Measurements from ENCODE around the gene ITPK1. TPM values are rescaled to one million over a fixed set of nuclear protein-coding genes. Genes with fewer than 3 reads are reported as not detected.

Gene ITPK1
- total RNA-seq, 2 experiments from 2014 or later: 87.0 to 87.4 TPM

DNA sequence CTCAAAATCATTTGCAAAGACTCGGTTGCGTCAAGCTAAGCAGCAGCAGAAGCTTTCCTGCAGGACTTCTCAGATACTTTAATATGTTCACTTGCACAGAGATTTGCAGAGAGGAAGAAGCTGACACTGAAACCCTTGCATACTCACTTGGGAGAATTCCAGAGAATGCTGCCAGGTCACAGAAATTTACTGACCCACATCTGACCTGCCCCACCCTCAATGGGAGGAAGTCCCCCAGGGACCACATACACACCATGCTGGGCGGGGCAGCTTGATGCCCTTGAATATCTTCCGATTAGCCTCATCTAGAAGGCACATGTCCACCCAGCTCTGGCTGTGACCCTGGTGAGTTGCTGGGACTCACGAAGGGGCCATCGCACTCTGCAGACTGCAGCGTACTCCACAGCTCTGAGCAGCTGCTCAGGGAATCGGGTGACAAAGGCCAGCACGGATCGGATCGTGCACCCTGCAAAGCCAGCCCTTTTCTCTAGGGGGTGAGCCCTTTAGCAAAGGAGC lies 83.2 kb downstream of the ITPK1 start:
- no peaks in the 10 kb centered on the region for H3K9me3 Mint-ChIP-seq
- no peak overlapping the region for H3K4me3 Mint-ChIP-seq
- peaks cover 39% of the 10 kb centered on the region for H3K4me1 Mint-ChIP-seq
- H3K27me3 Mint-ChIP-seq: no peaks in the 10 kb centered on the region
- no peak overlapping the region for H3K27ac Mint-ChIP-seq
- no peaks in the 10 kb centered on the region for H3K36me3 Mint-ChIP-seq
- DNase-seq: no peak

DNA sequence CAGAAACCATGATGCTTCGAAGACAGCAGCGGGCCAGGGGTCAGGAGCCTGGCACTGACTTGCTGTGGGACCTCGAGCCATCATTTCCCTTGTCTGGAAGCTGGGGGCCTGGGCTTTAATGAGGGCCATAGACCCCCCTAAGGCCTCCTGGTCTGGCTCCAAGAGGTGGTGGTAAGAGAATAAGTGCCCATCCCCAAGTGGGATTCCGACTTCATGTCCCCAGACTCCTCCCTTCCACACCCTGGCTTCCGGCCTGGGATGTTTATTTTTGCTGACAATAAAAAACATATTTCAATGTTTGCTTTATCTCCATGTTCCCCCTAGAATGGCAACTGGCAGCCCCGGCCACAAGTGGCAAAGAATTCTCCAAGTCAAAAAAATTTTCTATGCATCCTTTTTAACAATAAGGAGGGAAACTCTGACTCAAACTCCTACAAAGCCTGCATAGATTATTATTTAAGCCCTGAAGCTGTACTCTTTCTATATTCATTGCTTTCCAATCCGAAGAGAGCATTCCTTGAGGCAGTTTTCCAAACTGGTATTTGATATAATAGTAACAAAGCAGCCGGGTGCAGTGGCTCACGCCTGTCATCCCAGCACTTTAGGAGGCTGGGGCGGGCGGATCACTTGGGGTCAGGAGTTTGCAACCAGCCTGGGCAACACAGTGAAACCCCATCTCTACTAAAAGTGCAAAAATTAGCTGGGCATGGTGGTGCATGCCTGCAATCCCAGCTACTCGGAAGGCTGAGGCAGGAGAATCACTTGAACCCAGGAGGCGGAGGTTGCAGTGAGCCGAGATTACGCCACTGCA lies 84.0 kb downstream of the ITPK1 start:
- Mint-ChIP-seq H3K4me3 (no peak overlapping the region), H3K4me1 (peaks cover 35% of the 10 kb centered on the region), H3K9me3 (no peaks in the 10 kb centered on the region), H3K36me3 (no peaks in the 10 kb centered on the region), H3K27ac (no peak overlapping the region), H3K27me3 (no peaks in the 10 kb centered on the region)
- DNase-seq: no peak

DNA sequence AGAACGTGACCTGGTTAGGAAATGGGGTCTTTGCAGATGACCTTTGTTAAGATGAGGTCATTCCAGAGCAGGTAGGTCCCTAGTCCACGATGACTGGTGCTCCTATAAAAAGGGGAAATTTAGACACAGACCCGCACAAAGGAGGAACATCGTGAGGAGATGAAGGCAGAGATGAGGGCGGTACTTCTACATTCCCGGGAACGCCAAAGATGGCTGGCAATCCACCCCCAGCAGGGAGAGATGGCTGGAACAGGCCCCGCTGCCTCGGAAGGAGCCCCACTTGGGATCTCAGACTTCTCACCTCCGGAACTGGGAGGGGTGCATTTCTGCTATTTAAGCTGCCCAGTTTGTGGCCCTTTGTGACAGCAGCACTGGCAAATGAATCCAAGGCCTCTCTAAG lies 85.0 kb downstream of the ITPK1 start:
- no peak for DNase-seq
- no peak overlapping the region for H3K27ac Mint-ChIP-seq
- H3K27me3 Mint-ChIP-seq: no peaks in the 10 kb centered on the region
- peaks cover 36% of the 10 kb centered on the region for H3K4me1 Mint-ChIP-seq
- no peaks in the 10 kb centered on the region for H3K36me3 Mint-ChIP-seq
- H3K4me3 Mint-ChIP-seq: no peak overlapping the region
- H3K9me3 Mint-ChIP-seq: no peaks in the 10 kb centered on the region

DNA sequence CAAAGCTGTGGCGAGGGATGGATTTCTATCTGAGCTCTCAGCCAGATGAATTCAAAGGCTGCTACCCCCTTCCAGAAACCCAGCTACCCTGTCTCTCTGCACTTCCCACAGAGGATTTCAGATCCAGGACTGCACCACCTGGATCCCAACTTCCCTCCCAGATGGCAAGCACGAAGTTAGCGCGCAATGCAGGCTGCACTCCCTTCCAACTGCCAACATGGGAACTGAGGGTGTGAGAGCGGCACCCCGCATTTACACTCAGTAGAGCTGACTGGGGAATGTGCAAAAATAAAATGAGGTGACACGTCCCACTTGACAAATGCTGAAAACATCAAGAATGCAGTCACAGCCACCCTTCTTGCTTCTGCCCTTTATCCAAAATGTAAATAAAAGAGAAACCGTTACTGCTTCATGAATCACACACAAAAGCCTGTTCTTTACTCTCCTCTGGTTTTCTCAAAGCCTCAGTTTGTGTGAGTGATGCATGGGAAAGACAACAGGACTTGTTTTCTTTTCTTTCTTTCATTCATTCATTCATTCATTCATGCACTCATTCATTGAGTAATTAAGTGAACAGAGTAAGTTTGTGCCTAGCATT lies 85.7 kb downstream of the ITPK1 start:
- Mint-ChIP-seq H3K36me3 (no peaks in the 10 kb centered on the region), H3K4me3 (no peak overlapping the region), H3K4me1 (peaks cover 39% of the 10 kb centered on the region), H3K27ac (no peak overlapping the region), H3K27me3 (no peaks in the 10 kb centered on the region), H3K9me3 (no peaks in the 10 kb centered on the region)
- no peak for DNase-seq

DNA sequence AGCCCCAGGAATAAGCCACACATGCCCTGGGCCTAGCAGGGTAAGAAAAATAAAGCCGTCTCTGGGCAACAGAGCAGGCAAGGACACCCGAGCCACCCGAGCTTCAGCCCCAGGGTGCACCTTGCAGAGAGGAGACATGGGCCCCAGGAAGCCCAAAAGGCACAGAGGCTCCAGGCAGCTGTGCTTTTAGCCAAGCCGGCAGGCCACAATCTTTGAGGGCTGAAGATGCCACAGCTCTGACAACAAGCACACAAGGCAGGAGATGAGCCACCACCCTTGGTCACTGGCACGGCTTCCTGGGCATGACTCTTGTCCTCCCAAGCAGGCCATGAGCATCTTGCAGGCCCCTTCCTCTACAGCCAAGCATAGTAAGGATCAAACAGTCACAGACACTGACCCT lies 86.3 kb downstream of the ITPK1 start:
- Mint-ChIP-seq H3K4me3 (no peak overlapping the region), H3K27ac (no peak overlapping the region), H3K36me3 (no peaks in the 10 kb centered on the region), H3K9me3 (no peaks in the 10 kb centered on the region), H3K27me3 (no peaks in the 10 kb centered on the region), H3K4me1 (peaks cover 40% of the 10 kb centered on the region)
- no peak for DNase-seq

DNA sequence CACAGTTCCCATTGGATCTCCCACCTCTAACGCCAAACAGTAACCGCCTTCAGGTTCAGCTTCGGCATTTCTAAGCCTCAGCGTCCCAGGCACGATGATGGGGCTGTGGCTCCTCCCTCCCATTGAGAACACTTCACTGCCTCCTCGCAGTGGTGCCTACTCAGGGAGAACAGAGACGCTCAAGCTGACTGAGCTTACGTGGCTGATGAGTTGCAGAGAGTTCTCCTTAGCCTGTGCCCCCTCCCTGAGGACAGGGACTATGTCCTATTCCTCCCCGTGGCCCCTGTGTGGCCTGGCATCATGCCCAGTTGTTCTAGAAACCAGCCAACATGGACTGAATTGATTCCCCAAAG lies 87.0 kb downstream of the ITPK1 start:
- no peak for DNase-seq
- no peaks in the 10 kb centered on the region for H3K27me3 Mint-ChIP-seq
- peaks cover 37% of the 10 kb centered on the region for H3K4me1 Mint-ChIP-seq
- H3K9me3 Mint-ChIP-seq: no peaks in the 10 kb centered on the region
- H3K4me3 Mint-ChIP-seq: no peak overlapping the region
- no peak overlapping the region for H3K27ac Mint-ChIP-seq
- no peaks in the 10 kb centered on the region for H3K36me3 Mint-ChIP-seq

DNA sequence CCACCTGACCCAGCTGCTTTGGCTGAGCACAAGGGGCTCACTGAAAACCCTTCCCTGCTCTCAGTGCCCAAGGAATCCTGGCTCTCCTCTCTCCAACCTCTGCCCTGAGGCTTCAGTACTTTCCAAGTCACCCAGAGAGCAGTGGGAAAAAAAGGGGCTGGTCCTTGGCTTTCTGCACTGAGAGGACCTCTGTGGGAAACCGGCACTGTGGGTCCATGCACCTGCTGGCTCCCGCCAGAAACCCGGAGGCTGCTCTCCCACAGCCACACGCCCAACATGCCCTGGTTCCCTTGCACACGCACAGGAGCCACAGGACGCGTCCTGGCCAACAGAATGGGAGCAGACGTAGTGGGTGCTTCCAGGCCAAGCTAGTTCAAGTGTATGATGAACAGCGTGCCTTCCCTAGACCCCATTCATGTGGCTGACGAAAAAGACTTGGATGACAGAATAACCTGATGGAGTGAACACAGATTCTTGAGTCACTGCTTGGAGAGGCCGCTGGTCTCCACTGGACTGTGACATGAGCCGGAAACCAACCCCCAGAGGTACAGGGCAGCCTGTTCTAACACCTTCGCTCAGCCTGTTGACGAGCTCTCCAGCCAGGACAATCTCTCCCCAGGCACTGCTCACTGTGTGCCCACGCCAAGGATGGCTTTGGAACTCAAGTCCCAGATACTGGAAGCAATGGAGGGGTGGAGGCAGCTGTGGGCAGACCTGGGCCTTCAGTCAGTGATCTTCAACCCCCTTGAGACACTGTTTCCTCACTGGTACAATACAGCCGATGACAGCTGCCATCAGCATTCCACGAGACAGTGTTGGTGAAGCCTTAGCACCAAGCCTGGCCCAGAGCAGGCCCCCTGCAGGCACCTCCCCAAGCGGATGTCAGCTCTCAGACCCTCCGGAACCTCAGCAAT lies 87.7 kb downstream of the ITPK1 start:
- no peak overlapping the region for H3K4me3 Mint-ChIP-seq
- no peak for DNase-seq
- no peaks in the 10 kb centered on the region for H3K27me3 Mint-ChIP-seq
- H3K27ac Mint-ChIP-seq: no peak overlapping the region
- peaks cover 37% of the 10 kb centered on the region for H3K4me1 Mint-ChIP-seq
- no peaks in the 10 kb centered on the region for H3K9me3 Mint-ChIP-seq
- H3K36me3 Mint-ChIP-seq: peaks cover 3% of the 10 kb centered on the region

DNA sequence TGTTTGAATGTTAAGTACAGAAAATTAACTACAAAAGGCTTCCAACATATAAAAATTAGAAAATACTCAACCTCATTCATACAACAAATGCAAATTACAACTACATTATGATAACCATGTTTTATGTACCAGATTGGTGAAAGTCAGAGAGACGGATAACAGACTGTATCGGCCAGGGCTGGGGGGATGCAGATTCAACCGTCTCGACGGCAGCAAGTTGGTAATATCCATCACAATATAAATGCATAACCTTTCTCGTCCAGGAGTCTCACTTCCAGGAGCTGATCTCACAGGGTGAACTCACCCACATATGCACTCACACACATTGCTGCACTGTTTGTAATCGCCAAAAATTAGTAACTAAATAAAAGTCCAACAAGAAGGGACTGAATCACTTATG lies 89.4 kb downstream of the ITPK1 start:
- Mint-ChIP-seq H3K36me3 (peaks cover 9% of the 10 kb centered on the region), H3K4me3 (no peak overlapping the region), H3K27ac (no peak overlapping the region), H3K27me3 (no peaks in the 10 kb centered on the region), H3K4me1 (peaks cover 35% of the 10 kb centered on the region), H3K9me3 (no peaks in the 10 kb centered on the region)
- DNase-seq: no peak

DNA sequence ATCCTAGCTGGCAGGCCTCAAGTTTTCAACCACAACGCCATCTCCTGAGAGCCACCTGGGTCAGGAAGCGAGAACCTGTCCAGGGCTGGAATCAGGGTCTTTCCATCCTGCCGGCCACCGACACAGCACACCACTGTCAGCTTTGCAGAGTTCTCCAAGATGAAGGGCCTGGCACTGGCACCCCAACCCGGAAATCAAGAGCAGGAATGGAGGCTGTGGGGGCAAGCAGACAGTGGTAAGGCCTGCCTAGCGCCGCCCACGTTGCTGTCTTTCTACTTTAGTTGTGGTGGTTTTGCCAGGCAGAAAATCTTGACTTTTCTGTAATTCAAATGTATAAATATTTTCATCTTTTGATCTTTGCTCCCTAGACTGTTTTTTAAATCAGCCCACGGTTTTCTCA lies 90.7 kb downstream of the ITPK1 start:
- no peak for DNase-seq
- no peaks in the 10 kb centered on the region for H3K9me3 Mint-ChIP-seq
- H3K36me3 Mint-ChIP-seq: peaks cover 9% of the 10 kb centered on the region
- no peak overlapping the region for H3K4me3 Mint-ChIP-seq
- H3K27me3 Mint-ChIP-seq: no peaks in the 10 kb centered on the region
- H3K4me1 Mint-ChIP-seq: peaks cover 29% of the 10 kb centered on the region
- H3K27ac Mint-ChIP-seq: peak overlapping the region; percentile 84

DNA sequence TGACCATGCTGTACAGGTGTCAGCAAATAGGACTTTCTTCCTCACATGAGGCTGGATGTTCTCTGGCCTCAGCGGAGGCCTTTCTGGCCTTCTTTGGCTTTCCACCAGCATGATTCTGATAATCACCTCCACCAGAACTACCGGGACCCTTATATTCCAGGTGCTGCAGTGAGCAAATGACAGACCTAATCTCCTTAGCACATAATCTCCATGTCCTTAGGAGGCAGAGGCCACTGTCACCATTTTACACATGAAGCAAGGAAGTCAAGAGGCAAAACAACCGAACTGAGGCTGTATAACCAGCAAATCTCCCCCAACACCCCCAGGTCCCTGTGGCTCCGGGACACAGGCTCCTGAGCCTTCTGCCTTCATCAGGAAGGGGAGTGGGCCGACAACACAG lies 91.2 kb downstream of the ITPK1 start:
- peaks cover 29% of the 10 kb centered on the region for H3K4me1 Mint-ChIP-seq
- H3K4me3 Mint-ChIP-seq: no peak overlapping the region
- H3K27ac Mint-ChIP-seq: peak overlapping the region; percentile 84
- H3K27me3 Mint-ChIP-seq: no peaks in the 10 kb centered on the region
- H3K36me3 Mint-ChIP-seq: peaks cover 9% of the 10 kb centered on the region
- DNase-seq: no peak
- no peaks in the 10 kb centered on the region for H3K9me3 Mint-ChIP-seq

DNA sequence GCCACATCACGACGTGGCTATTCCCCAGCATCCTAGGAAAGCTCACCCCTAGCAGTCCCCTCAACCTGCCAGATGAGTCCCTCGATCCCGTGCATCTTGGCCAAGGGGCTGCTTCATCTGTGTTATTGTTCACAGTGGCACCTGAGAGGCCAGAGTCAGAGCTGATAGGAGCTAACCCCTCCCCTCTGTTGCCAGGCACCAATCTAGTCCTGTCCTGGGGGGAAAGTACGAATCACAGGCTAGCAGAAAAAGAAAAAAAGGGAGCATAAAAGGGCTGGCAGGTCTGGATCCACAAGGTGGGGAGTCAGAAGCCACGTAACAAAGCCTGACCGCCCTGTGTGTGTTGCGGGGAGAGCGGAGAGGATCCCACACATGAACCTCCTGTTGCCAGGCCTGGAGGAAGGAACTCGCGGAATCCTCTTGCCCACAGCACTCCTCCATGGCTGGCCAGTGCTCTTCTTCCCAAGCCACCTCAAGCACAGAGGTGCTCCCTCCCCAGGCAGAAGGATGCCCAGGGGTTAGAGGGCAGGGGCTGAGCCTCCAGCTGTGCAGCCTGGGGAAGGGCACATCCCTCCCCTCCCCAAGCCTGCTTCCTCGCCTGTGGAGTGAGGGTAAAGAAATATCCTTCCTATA lies 91.8 kb downstream of the ITPK1 start:
- Mint-ChIP-seq H3K27me3 (no peaks in the 10 kb centered on the region), H3K27ac (no peak overlapping the region), H3K4me1 (peaks cover 29% of the 10 kb centered on the region), H3K9me3 (no peaks in the 10 kb centered on the region), H3K36me3 (peaks cover 9% of the 10 kb centered on the region), H3K4me3 (no peak overlapping the region)
- DNase-seq: no peak

DNA sequence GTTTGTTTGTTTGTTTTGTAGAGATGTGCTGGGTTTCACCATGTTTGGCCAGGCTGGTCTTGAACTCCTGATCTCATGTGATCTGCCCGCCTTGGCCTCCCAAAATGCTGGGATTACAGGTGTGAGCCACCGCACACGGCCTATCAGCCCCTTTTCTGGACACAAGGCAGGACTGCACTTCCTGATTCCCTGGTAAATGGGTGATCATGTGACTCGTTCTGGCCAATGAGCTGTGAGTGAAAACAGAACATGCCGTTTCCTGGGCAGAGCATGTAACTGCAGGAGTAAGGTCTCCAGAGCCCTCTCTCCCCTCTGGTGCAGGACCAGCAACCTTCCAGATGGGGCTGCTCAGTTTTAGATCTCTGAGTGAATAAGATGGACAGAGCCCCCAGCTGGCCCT lies 92.7 kb downstream of the ITPK1 start:
- H3K4me3 Mint-ChIP-seq: no peak overlapping the region
- H3K27me3 Mint-ChIP-seq: no peaks in the 10 kb centered on the region
- no peak overlapping the region for H3K27ac Mint-ChIP-seq
- H3K9me3 Mint-ChIP-seq: no peaks in the 10 kb centered on the region
- no peak for DNase-seq
- H3K4me1 Mint-ChIP-seq: peaks cover 34% of the 10 kb centered on the region
- H3K36me3 Mint-ChIP-seq: peaks cover 9% of the 10 kb centered on the region

DNA sequence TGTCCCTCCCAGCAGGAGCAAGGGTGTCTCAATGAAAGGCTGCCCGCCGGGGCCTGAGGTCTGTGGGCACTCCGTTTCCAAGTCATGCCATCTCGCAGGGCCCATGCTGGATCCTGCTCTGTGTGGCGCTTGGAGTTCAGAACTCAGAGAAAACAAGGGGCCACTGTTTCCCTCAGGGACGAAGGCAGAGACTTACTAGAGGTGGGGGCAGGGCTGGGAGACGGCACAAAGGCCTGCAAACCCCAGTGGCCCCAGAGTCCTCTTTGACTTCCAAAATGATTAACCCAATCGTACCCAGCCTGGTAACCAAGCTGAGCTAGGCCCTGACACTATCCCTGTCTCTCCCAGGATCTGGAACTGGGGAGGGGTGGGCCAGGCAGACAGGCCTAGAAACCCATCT lies 95.8 kb downstream of the ITPK1 start:
- no peak overlapping the region for H3K4me3 Mint-ChIP-seq
- H3K27ac Mint-ChIP-seq: no peak overlapping the region
- DNase-seq: no peak
- H3K4me1 Mint-ChIP-seq: peaks cover 24% of the 10 kb centered on the region
- no peaks in the 10 kb centered on the region for H3K9me3 Mint-ChIP-seq
- H3K27me3 Mint-ChIP-seq: no peaks in the 10 kb centered on the region
- peaks cover 9% of the 10 kb centered on the region for H3K36me3 Mint-ChIP-seq

DNA sequence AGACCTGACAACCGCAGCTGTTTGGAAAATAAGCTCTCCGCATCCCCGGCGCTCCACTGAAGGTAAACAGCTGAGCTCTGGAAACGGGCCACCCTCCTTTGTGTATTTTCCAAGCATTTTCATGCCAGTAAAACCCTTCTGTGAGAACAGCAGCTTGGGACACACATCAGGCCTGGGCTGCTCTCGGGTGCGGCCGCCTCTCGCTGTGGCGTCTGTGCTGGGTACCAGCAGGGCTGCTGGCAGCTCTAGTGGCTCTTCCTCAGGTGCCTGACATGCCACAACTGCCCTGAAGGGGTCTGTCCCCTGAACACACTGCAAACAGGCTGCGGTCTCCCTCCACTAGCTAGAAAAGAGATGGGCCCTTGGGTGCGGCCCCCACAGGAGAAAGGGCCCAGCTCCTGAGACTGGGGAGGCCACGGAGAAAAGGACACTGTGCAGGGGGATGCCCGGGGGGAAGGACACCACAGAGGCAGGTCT lies 96.3 kb downstream of the ITPK1 start:
- no peak overlapping the region for H3K4me3 Mint-ChIP-seq
- peaks cover 20% of the 10 kb centered on the region for H3K4me1 Mint-ChIP-seq
- H3K27me3 Mint-ChIP-seq: no peaks in the 10 kb centered on the region
- no peaks in the 10 kb centered on the region for H3K9me3 Mint-ChIP-seq
- DNase-seq: no peak
- peaks cover 9% of the 10 kb centered on the region for H3K36me3 Mint-ChIP-seq
- H3K27ac Mint-ChIP-seq: no peak overlapping the region

DNA sequence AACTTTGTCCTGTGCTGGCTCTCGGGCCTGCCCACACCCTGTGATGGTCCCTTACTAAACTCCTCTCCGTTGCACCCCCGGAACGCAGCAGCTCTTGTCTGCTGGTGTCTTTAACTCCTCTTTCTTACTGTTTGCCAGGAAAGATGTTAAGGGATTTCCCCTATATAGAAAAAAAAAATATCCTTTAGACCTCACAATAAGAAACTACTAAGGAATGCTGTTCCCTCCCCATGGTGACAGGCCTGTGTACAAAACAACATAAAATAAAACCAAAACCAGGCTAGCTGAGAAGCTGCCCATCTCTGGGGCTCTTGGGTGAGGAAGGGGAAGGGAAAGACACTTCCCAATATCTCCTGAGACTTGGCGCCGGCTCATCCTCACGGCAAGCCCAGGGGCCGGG lies 97.4 kb downstream of the ITPK1 start:
- H3K27me3 Mint-ChIP-seq: no peaks in the 10 kb centered on the region
- H3K4me3 Mint-ChIP-seq: no peak overlapping the region
- H3K9me3 Mint-ChIP-seq: no peaks in the 10 kb centered on the region
- DNase-seq: no peak
- H3K36me3 Mint-ChIP-seq: peaks cover 7% of the 10 kb centered on the region
- H3K4me1 Mint-ChIP-seq: peaks cover 22% of the 10 kb centered on the region
- no peak overlapping the region for H3K27ac Mint-ChIP-seq

Data from activated naive CD8-positive, alpha-beta T cell treated with anti-CD3 and anti-CD28 coated beads for 36 hours (primary cell).